ENCODE results near the gene CRHR2. TPM values are rescaled to one million over a fixed set of nuclear protein-coding genes. Genes with fewer than 3 reads are reported as not detected.

CRHR2 gene
- not detected in 2 replicates for total RNA-seq (2014; rRNA removed; shearing (Covaris generic); ENCODE audit: low replicate concordance)

- Histone ChIP-seq H3K4me3 (ENCODE audit: low read length) (no peak within 1 kb of the TSS), H3K9ac (ENCODE audit: low read length) (no peak within 1 kb of the TSS), H3K79me2 (ENCODE audit: low read length) (no peaks in the 10 kb centered on the region), H4K20me1 (ENCODE audit: insufficient read depth, low read depth, low read length) (no peaks in the 10 kb centered on the region; the same call in 1 of the 2 replicates), H3K27ac (ENCODE audit: low read length) (no peak within 1 kb of the TSS), H3K4me2 (ENCODE audit: low read depth, low read length, poor library complexity, severe bottlenecking) (no peak within 1 kb of the TSS), H2AFZ (ENCODE audit: low read length) (no peak within 1 kb of the TSS), H3K36me3 (ENCODE audit: insufficient read depth, low read length) (no peaks in the 10 kb centered on the region), H3K27me3 (ENCODE audit: low read length) (no peaks in the 10 kb centered on the region), H3K4me1 (ENCODE audit: low read length) (no peaks in the 10 kb centered on the region), H3K9me2 (replicated peaks; ENCODE audit: insufficient read depth, low read length) (no peaks in the 10 kb centered on the region), H3K9me3 (ENCODE audit: low read length) (no peaks in the 10 kb centered on the region)
- no peak for DNase-seq
Observed at GRCh38 chr7:30682212-30683083, at the start of gene CRHR2. Gene CRHR2 (minus strand): TSS chr7:30682456. CDS start chr7:30682280, 176 bp downstream.

- Histone ChIP-seq H3K27ac (ENCODE audit: low read length) (no peak overlapping the region), H3K4me3 (ENCODE audit: low read length) (no peak overlapping the region), H3K9me2 (replicated peaks; ENCODE audit: insufficient read depth, low read length) (no peaks in the 10 kb centered on the region), H4K20me1 (ENCODE audit: insufficient read depth, low read depth, low read length) (no peaks in the 10 kb centered on the region), H2AFZ (ENCODE audit: low read length) (no peak overlapping the region), H3K36me3 (ENCODE audit: insufficient read depth, low read length) (no peaks in the 10 kb centered on the region), H3K27me3 (ENCODE audit: low read length) (no peaks in the 10 kb centered on the region), H3K4me2 (ENCODE audit: low read depth, low read length, poor library complexity, severe bottlenecking) (no peak overlapping the region), H3K9me3 (ENCODE audit: low read length) (no peaks in the 10 kb centered on the region), H3K4me1 (ENCODE audit: low read length) (peaks cover 20% of the 10 kb centered on the region), H3K9ac (ENCODE audit: low read length) (no peak overlapping the region), H3K79me2 (ENCODE audit: low read length) (no peaks in the 10 kb centered on the region)
- DNase-seq = no peak
Observed at GRCh38 chr7:30731581-30731980, 49.3 kb upstream of the CRHR2 start.

GRCh38 chr7:30730996-30731395 lies 48.7 kb upstream of the CRHR2 start:
- Histone ChIP-seq H3K79me2 (ENCODE audit: low read length) (no peaks in the 10 kb centered on the region), H3K9me3 (ENCODE audit: low read length) (no peaks in the 10 kb centered on the region), H3K9me2 (replicated peaks; ENCODE audit: insufficient read depth, low read length) (no peaks in the 10 kb centered on the region), H3K36me3 (ENCODE audit: insufficient read depth, low read length) (no peaks in the 10 kb centered on the region), H3K4me1 (ENCODE audit: low read length) (peaks cover 25% of the 10 kb centered on the region), H3K4me2 (ENCODE audit: low read depth, low read length, poor library complexity, severe bottlenecking) (no peak overlapping the region), H4K20me1 (ENCODE audit: insufficient read depth, low read depth, low read length) (no peaks in the 10 kb centered on the region), H3K9ac (ENCODE audit: low read length) (no peak overlapping the region), H3K4me3 (ENCODE audit: low read length) (no peak overlapping the region), H3K27ac (ENCODE audit: low read length) (no peak overlapping the region), H3K27me3 (ENCODE audit: low read length) (no peaks in the 10 kb centered on the region), H2AFZ (ENCODE audit: low read length) (no peak overlapping the region)
- DNase-seq = no peak

- Histone ChIP-seq H3K27ac (ENCODE audit: low read length) (no peak overlapping the region), H3K9ac (ENCODE audit: low read length) (no peak overlapping the region), H3K9me2 (replicated peaks; ENCODE audit: insufficient read depth, low read length) (no peaks in the 10 kb centered on the region), H3K27me3 (ENCODE audit: low read length) (no peaks in the 10 kb centered on the region), H3K9me3 (ENCODE audit: low read length) (no peaks in the 10 kb centered on the region), H3K4me1 (ENCODE audit: low read length) (peaks cover 25% of the 10 kb centered on the region), H3K36me3 (ENCODE audit: insufficient read depth, low read length) (no peaks in the 10 kb centered on the region), H4K20me1 (ENCODE audit: insufficient read depth, low read depth, low read length) (no peaks in the 10 kb centered on the region), H3K4me2 (ENCODE audit: low read depth, low read length, poor library complexity, severe bottlenecking) (no peak overlapping the region), H3K79me2 (ENCODE audit: low read length) (no peaks in the 10 kb centered on the region), H2AFZ (ENCODE audit: low read length) (no peak overlapping the region), H3K4me3 (ENCODE audit: low read length) (no peak overlapping the region)
- DNase-seq = no peak
Observed at GRCh38 chr7:30730097-30730496, 47.8 kb upstream of the CRHR2 start.

- Histone ChIP-seq H3K27me3 (ENCODE audit: low read length) (no peaks in the 10 kb centered on the region), H3K9me2 (replicated peaks; ENCODE audit: insufficient read depth, low read length) (no peaks in the 10 kb centered on the region), H3K79me2 (ENCODE audit: low read length) (no peaks in the 10 kb centered on the region), H3K9me3 (ENCODE audit: low read length) (no peaks in the 10 kb centered on the region), H2AFZ (ENCODE audit: low read length) (no peak overlapping the region), H3K4me1 (ENCODE audit: low read length) (peaks cover 25% of the 10 kb centered on the region), H3K27ac (ENCODE audit: low read length) (no peak overlapping the region), H3K4me3 (ENCODE audit: low read length) (no peak overlapping the region), H3K9ac (ENCODE audit: low read length) (no peak overlapping the region), H3K4me2 (ENCODE audit: low read depth, low read length, poor library complexity, severe bottlenecking) (no peak overlapping the region), H4K20me1 (ENCODE audit: insufficient read depth, low read depth, low read length) (no peaks in the 10 kb centered on the region), H3K36me3 (ENCODE audit: insufficient read depth, low read length) (no peaks in the 10 kb centered on the region)
- DNase-seq = no peak
Observed at GRCh38 chr7:30729642-30730041, 47.4 kb upstream of the CRHR2 start.

- no peak overlapping the region for H2AFZ ChIP-seq (ENCODE audit: low read length)
- no peak overlapping the region for H3K4me3 ChIP-seq (ENCODE audit: low read length)
- no peaks in the 10 kb centered on the region for H4K20me1 ChIP-seq (ENCODE audit: insufficient read depth, low read depth, low read length)
- no peak overlapping the region for H3K4me2 ChIP-seq (ENCODE audit: low read depth, low read length, poor library complexity, severe bottlenecking)
- H3K36me3 ChIP-seq (ENCODE audit: insufficient read depth, low read length) = no peaks in the 10 kb centered on the region
- no peaks in the 10 kb centered on the region for H3K9me2 ChIP-seq (replicated peaks; ENCODE audit: insufficient read depth, low read length)
- H3K27me3 ChIP-seq (ENCODE audit: low read length) = no peaks in the 10 kb centered on the region
- H3K4me1 ChIP-seq (ENCODE audit: low read length) = peaks cover 25% of the 10 kb centered on the region
- DNase-seq = no peak
- no peaks in the 10 kb centered on the region for H3K79me2 ChIP-seq (ENCODE audit: low read length)
- no peaks in the 10 kb centered on the region for H3K9me3 ChIP-seq (ENCODE audit: low read length)
- no peak overlapping the region for H3K9ac ChIP-seq (ENCODE audit: low read length)
- H3K27ac ChIP-seq (ENCODE audit: low read length) = no peak overlapping the region
Observed at GRCh38 chr7:30728591-30729100, 46.4 kb upstream of the CRHR2 start.

- H3K9me3 ChIP-seq (ENCODE audit: low read length) = no peaks in the 10 kb centered on the region
- H4K20me1 ChIP-seq (ENCODE audit: insufficient read depth, low read depth, low read length) = no peaks in the 10 kb centered on the region
- peak overlapping the region; percentile 64; the same call in 1 of the 2 replicates for H3K27ac ChIP-seq (ENCODE audit: low read length)
- peaks cover 25% of the 10 kb centered on the region for H3K4me1 ChIP-seq (ENCODE audit: low read length)
- no peaks in the 10 kb centered on the region for H3K9me2 ChIP-seq (replicated peaks; ENCODE audit: insufficient read depth, low read length)
- H3K9ac ChIP-seq (ENCODE audit: low read length) = peak overlapping the region; percentile 67
- peak overlapping the region; percentile 61; the same call in 1 of the 2 replicates for H3K4me3 ChIP-seq (ENCODE audit: low read length)
- no peaks in the 10 kb centered on the region for H3K27me3 ChIP-seq (ENCODE audit: low read length)
- H2AFZ ChIP-seq (ENCODE audit: low read length) = peak overlapping the region; percentile 54
- H3K79me2 ChIP-seq (ENCODE audit: low read length) = no peaks in the 10 kb centered on the region
- no peaks in the 10 kb centered on the region for H3K36me3 ChIP-seq (ENCODE audit: insufficient read depth, low read length)
- DNase-seq = peak; percentile 78
- peak overlapping the region; percentile 83 for H3K4me2 ChIP-seq (ENCODE audit: low read depth, low read length, poor library complexity, severe bottlenecking)
Observed at GRCh38 chr7:30727061-30727945, 45.0 kb upstream of the CRHR2 start.
